Measurements from ENCODE around the gene KLHL22.

The KLHL22 gene

GRCh38 chr22:20536590-20537324 lies 41.2 kb upstream of the KLHL22 start:
- no peak for TF ChIP-seq CTCF (IDR thresholded peaks at IDR 0.05; ENCODE audit: low read depth, low read length, missing control alignments)
- no peak for DNase-seq (ENCODE audit: low read depth)
- no peak overlapping the region for H3K4me3 ChIP-seq (ENCODE audit: low read depth, low read length)

GRCh38 chr22:20533879-20534265 lies 38.3 kb upstream of the KLHL22 start:
- no peak for DNase-seq (ENCODE audit: low read depth)
- no peak for TF ChIP-seq CTCF (IDR thresholded peaks at IDR 0.05; ENCODE audit: low read depth, low read length, missing control alignments)
- no peak overlapping the region for H3K4me3 ChIP-seq (ENCODE audit: low read depth, low read length)

DNA sequence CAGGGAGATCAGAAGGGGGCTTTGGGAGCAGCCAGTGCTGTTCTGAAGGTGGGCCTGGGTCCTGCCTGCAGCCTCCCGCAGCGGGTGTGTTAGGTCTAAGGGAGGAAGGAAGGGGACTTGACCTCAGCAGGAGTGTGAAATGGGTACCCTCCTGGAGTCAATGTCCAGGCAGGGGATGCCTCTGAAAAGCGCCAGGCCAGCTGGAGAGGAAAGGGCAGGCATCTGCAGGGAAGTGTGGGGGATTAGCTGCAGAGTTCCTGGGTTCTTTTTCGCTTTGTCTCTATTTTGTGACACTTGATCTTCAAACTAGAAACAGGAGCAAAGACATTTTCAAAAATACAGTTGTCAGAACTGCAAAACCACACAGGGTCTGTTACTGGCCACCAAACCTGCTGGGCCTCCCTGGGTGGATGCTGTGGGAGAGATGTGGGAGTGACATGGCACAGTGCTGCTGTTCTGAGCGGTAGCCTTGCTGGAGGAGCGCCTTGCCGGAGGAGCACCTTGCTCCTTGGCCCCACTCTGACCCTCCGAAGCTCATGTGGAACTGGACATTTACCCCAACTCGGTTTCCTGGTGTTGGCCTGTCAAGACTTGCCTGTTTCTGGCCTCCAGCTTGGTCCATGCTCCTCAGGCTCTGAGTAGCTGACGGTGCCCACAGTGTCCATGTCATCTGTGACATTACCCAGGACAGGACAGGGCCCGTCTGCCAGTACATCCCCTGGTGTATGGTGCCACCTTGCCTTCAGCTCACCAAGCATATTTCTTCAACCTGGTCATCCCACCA lies 37.7 kb upstream of the KLHL22 start:
- TF ChIP-seq CTCF (IDR thresholded peaks at IDR 0.05; ENCODE audit: low read depth, low read length, missing control alignments), result no peak
- no peak for DNase-seq (ENCODE audit: low read depth)
- no peak overlapping the region for H3K4me3 ChIP-seq (ENCODE audit: low read depth, low read length)

DNA sequence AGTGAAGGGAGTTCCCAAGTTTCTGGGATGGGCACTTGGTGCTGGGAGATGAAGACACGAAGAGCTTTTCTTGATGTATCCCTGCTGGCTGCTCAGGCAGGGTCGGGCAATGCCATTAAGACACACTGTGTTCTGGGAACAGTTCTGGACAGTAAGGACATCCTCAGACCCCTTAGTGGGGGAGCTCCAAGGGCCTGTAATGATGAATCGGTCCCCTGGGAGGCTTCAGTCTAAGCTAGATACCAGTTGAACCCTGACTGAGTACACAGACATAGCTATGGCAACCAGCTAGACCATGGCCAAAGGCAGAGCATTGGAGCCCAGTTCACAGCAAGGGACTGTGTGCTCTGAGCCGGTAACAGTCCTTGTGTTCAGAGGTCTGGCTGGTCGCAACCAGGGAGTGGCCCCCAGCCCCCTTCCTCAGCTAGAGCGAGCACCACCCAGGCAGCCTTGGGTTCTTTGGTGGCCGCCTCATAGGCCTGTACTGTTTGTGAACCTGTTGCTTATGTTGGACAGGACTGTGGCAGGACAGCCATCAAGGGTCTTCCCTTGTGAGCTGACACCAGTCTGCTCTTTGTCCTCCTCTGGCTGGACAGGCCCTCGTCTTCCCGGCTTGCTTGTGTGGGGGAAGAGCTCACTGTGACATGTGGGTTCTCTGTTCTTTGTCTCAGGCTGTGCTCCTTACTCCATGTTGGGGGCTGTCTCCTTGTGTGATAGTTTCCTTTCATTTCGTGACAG lies 36.8 kb upstream of the KLHL22 start:
- TF ChIP-seq CTCF (IDR thresholded peaks at IDR 0.05; ENCODE audit: low read depth, low read length, missing control alignments), result no peak
- no peak overlapping the region for H3K4me3 ChIP-seq (ENCODE audit: low read depth, low read length)
- DNase-seq (ENCODE audit: low read depth), result no peak

- H3K4me3 ChIP-seq (ENCODE audit: low read depth, low read length), result no peak overlapping the region
- no peak for DNase-seq (ENCODE audit: low read depth)
- TF ChIP-seq CTCF (IDR thresholded peaks at IDR 0.05; ENCODE audit: low read depth, low read length, missing control alignments), result no peak
Observed at GRCh38 chr22:20531404-20532201, 36.0 kb upstream of the KLHL22 start.

- no peak for TF ChIP-seq CTCF (IDR thresholded peaks at IDR 0.05; ENCODE audit: low read depth, low read length, missing control alignments)
- DNase-seq (ENCODE audit: low read depth), result no peak
- no peak overlapping the region for H3K4me3 ChIP-seq (ENCODE audit: low read depth, low read length)
Observed at GRCh38 chr22:20531154-20531403, 35.5 kb upstream of the KLHL22 start.
